H1 (cell line): ENCODE data around the gene PNMA1. TPM values are rescaled to one million over a fixed set of nuclear protein-coding genes. Genes with fewer than 3 reads are reported as not detected.

ENCODE experiments used
- CTCF ChIA-PET: fragments of 300-600 bp; sonication (Branson Sonifier 250); formaldehyde crosslinking; loops from one replicate; lab custom pipeline; 2021; ENCODE audit not compliant: partially characterized antibody; lab: Charles Lee
- POLR2A ChIA-PET: fragments of 300-600 bp; sonication (Branson Sonifier 250); formaldehyde crosslinking; loops from one replicate; lab custom pipeline; 2021; ENCODE audit warnings: inconsistent platforms; ENCODE audit not compliant: partially characterized antibody; lab: Charles Lee
- DNase-seq, 2 experiments: peaks; one replicate each; pipeline versions ENCODE4 v3.0.0 to v3.0.0-alpha.2; 2010 to 2022; ENCODE audit warnings: low spot score in 2 of 2, low read depth in 1 of 2, mixed read lengths in 1 of 2
- FAIRE-seq: peaks from 2 replicates; lab custom pipeline; 2011; peaks lifted over from hg19 to GRCh38; lab: Jason Lieb, UNC
- H2AFZ ChIP-seq: 2 replicates; pipeline ENCODE4 v1.8.1; 2012; ENCODE audit warnings: low read length, inconsistent platforms
- H2AK5ac ChIP-seq: 2 replicates; pipeline ENCODE4 v1.6.1; 2013; ENCODE audit warnings: low read depth, low read length
- H2BK120ac ChIP-seq: replicated peaks from 2 replicates; pipeline ENCODE3; 2013; ENCODE audit warnings: low read depth, low read length, inconsistent platforms
- H2BK12ac ChIP-seq: 2 replicates; pipeline ENCODE4 v1.6.1; 2013; ENCODE audit warnings: low read depth, low read length
- H2BK15ac ChIP-seq: 2 replicates; pipeline ENCODE4 v1.6.1; 2013; ENCODE audit warnings: low read length
- H2BK20ac ChIP-seq: 2 replicates; pipeline ENCODE4 v1.6.1; 2013; ENCODE audit warnings: low read length
- H2BK5ac ChIP-seq: 2 replicates; pipeline ENCODE4 v1.6.1; 2013; ENCODE audit warnings: low read depth, low read length
- H3K14ac ChIP-seq: 2 replicates; pipeline ENCODE4 v1.6.1; 2013; ENCODE audit warnings: inconsistent platforms; ENCODE audit not compliant: insufficient read length
- H3K18ac ChIP-seq: 2 replicates; pipeline ENCODE4 v1.6.1; 2013; ENCODE audit warnings: low read length; ENCODE audit errors: extremely low read depth
- H3K23ac ChIP-seq: 2 replicates; pipeline ENCODE4 v1.6.1; 2013; ENCODE audit warnings: inconsistent platforms; ENCODE audit not compliant: insufficient read length
- H3K23me2 ChIP-seq: 2 replicates; pipeline ENCODE4 v1.6.1; 2013; ENCODE audit warnings: low read depth, low read length
- H3K27ac ChIP-seq: 2 replicates; pipeline ENCODE4 v1.6.1; 2011; ENCODE audit warnings: low read depth, low read length, inconsistent platforms
- H3K27me3 ChIP-seq, 4 experiments: replicated peaks in 1 of 4; 1 replicate in 1 of 4; 2 replicates in 3 of 4; pipeline versions ENCODE4 v1.6.1 to v1.8.1; 2011 to 2013; ENCODE audit warnings: low read length in 3 of 4, mild to moderate bottlenecking in 3 of 4, inconsistent platforms in 2 of 4, mixed read lengths in 2 of 4, moderate library complexity in 1 of 4; ENCODE audit not compliant: control insufficient read depth in 3 of 4, insufficient read depth in 3 of 4; ENCODE audit errors: extremely low read depth in 1 of 4
- H3K36me3 ChIP-seq, 4 experiments: 2 replicates each; pipeline versions ENCODE4 v1.6.1 to v1.8.1; 2011 to 2013; ENCODE audit warnings: mild to moderate bottlenecking in 4 of 4, low read length in 3 of 4, moderate library complexity in 2 of 4, control low read depth in 1 of 4, inconsistent platforms in 1 of 4; ENCODE audit not compliant: insufficient read depth in 4 of 4, control insufficient read depth in 2 of 4
- H3K4ac ChIP-seq: replicated peaks from 2 replicates; pipeline ENCODE3; 2013; ENCODE audit warnings: low read length, low read depth, mixed read lengths, inconsistent platforms; ENCODE audit not compliant: insufficient read length
- H3K4me1 ChIP-seq, 4 experiments: replicated peaks in 1 of 4; 1 replicate in 1 of 4; 2 replicates in 3 of 4; pipeline versions ENCODE4 v1.6.1 to v1.8.1; 2011 to 2013; ENCODE audit warnings: low read length in 3 of 4, inconsistent platforms in 2 of 4, mixed read lengths in 1 of 4; ENCODE audit not compliant: insufficient read depth in 4 of 4, control insufficient read depth in 3 of 4
- H3K4me2 ChIP-seq, 2 experiments: 2 replicates each; pipeline versions ENCODE4 v1.6.1 to v1.8.1; 2011 to 2013; ENCODE audit warnings: low read depth in 2 of 2, low read length in 2 of 2, control low read depth in 1 of 2, inconsistent platforms in 1 of 2, mild to moderate bottlenecking in 1 of 2; ENCODE audit not compliant: insufficient read depth in 1 of 2
- H3K4me3 ChIP-seq, 4 experiments: fragments of 200-600, 300-600 bp in 1 of 4; sonication (generic), shearing (Covaris generic), sonication (Bioruptor Twin) in 1 of 4; 2 replicates each; pipeline versions ENCODE4 v1.5.1 to v1.8.1; 2011 to 2016; ENCODE audit warnings: low read length in 4 of 4, low read depth in 3 of 4, control low read depth in 2 of 4, inconsistent platforms in 2 of 4, mild to moderate bottlenecking in 2 of 4, mixed read lengths in 1 of 4, moderate library complexity in 1 of 4; ENCODE audit not compliant: insufficient read depth in 2 of 4; ENCODE audit errors: extremely low read depth in 1 of 4
- H3K56ac ChIP-seq: replicated peaks from 2 replicates; pipeline ENCODE3; 2013; ENCODE audit warnings: low read depth, mild to moderate bottlenecking, mixed read lengths, low read length, inconsistent platforms; ENCODE audit not compliant: insufficient read length
- H3K79me1 ChIP-seq: 2 replicates; pipeline ENCODE4 v1.6.1; 2013; ENCODE audit warnings: low read depth, low read length, control low read depth
- H3K79me2 ChIP-seq, 2 experiments: 2 replicates each; pipeline versions ENCODE4 v1.6.1 to v1.8.1; 2012 to 2013; ENCODE audit warnings: low read length in 2 of 2, mild to moderate bottlenecking in 2 of 2, inconsistent platforms in 1 of 2; ENCODE audit not compliant: insufficient read depth in 2 of 2, control insufficient read depth in 1 of 2
- H3K9ac ChIP-seq, 4 experiments: replicated peaks in 1 of 4; 1 replicate in 1 of 4; 2 replicates in 3 of 4; pipeline versions ENCODE4 v1.6.1 to v1.8.1; 2011 to 2013; ENCODE audit warnings: low read depth in 3 of 4, low read length in 3 of 4, control low read depth in 2 of 4, mild to moderate bottlenecking in 2 of 4, moderate library complexity in 2 of 4, inconsistent platforms in 1 of 4; ENCODE audit errors: extremely low read depth in 1 of 4
- H3K9me3 ChIP-seq, 2 experiments: 2 replicates each; pipeline versions ENCODE4 v1.6.1 to v1.8.1; 2012 to 2013; ENCODE audit warnings: mild to moderate bottlenecking in 2 of 2, moderate library complexity in 2 of 2, control low read depth in 1 of 2, inconsistent platforms in 1 of 2, low read depth in 1 of 2, low read length in 1 of 2, mixed read lengths in 1 of 2; ENCODE audit not compliant: insufficient read depth in 2 of 2
- H4K20me1 ChIP-seq, 2 experiments: replicated peaks in 1 of 2; 2 replicates each; pipeline versions ENCODE3 to v1.8.1; 2011 to 2013; ENCODE audit warnings: inconsistent platforms in 2 of 2, low read length in 2 of 2, mild to moderate bottlenecking in 1 of 2; ENCODE audit not compliant: insufficient read depth in 2 of 2, control insufficient read depth in 1 of 2
- H4K5ac ChIP-seq: 2 replicates; pipeline ENCODE4 v1.6.1; 2013; ENCODE audit warnings: low read length, low read depth, mixed read lengths, inconsistent platforms; ENCODE audit not compliant: insufficient read length
- H4K8ac ChIP-seq: 2 replicates; pipeline ENCODE4 v1.8.0; 2013; ENCODE audit warnings: mild to moderate bottlenecking, moderate library complexity, low read length, inconsistent platforms; ENCODE audit not compliant: insufficient read depth; ENCODE audit errors: extremely low read depth
- H4K91ac ChIP-seq: replicated peaks from 2 replicates; pipeline ENCODE3; 2013; ENCODE audit warnings: low read length, mixed read lengths, inconsistent platforms; ENCODE audit not compliant: insufficient read length
- NRF1 ChIP-seq: IDR thresholded peaks from 2 replicates; pipeline ENCODE4 v1.6.1; 2011; ENCODE audit warnings: mild to moderate bottlenecking, low read depth, low read length, improper control_type of control experiment
- SUZ12 ChIP-seq: fragments of 200-600 bp; sonication (generic); IDR thresholded peaks from 2 replicates; pipeline ENCODE4 v1.6.1; 2012; ENCODE audit warnings: mild to moderate bottlenecking, inconsistent platforms, low read length, moderate library complexity, mixed read lengths
- WGBS, 2 experiments: shearing (Covaris generic) in 1 of 2; methylation state at CpG; one replicate each; pipeline versions ENCODE4 v1.1.6 to v1.1.7; 2013 to 2015; ENCODE audit warnings: low lambda C conversion rate in 2 of 2, mixed read lengths in 2 of 2, inconsistent platforms in 1 of 2, low coverage in 1 of 2, missing lambda C conversion rate in 1 of 2; ENCODE audit not compliant: insufficient replicate concordance in 2 of 2, insufficient coverage in 1 of 2, insufficient read length in 1 of 2; ENCODE audit errors: extremely low coverage in 1 of 2, missing lambda C conversion rate in 1 of 2; 5-methylcytosine and 5-hydroxymethylcytosine counted together
- polyA plus RNA-seq, 7 experiments: library from polyadenylated mRNA; depleted of rRNA in 3 of 7; stranded (reverse) in 5 of 7; unstranded in 2 of 7; fragments of >200 nt in 5 of 7; fragments of 200-250 nt in 2 of 7; gene quantifications; 1 replicate in 5 of 7; 2 replicates in 1 of 7; 4 replicates in 1 of 7; pipeline versions ENCODE4 v1.2.1 to v1.2.3, GENCODE V29; 2011 to 2013; ENCODE audit warnings: missing spikeins in 2 of 7, mixed read lengths in 2 of 7
- total RNA-seq: library from RNA; stranded (reverse); fragmentation: NEBNext Ultra II Directional; extraction: Animal tissue kit (Norgen Biotek cat#: 25700); gene quantifications from 2 replicates; pipeline ENCODE4 v1.2.1, GENCODE V29; 2021

Gene PNMA1
- total and polyA plus RNA-seq, 2 of the 8 experiments (the other 6 are each of a cell fraction or from before 2014, with no cell fraction given), result 15.8 to 52.7 TPM

- no peak overlapping the region for H3K18ac ChIP-seq
- POLR2A ChIA-PET, result interaction anchor here (0.7 to 3.6 kb wide), 16 partner anchors 8 to 46 kb away, joined by 3 to 26 read pairs (median 6); partner anchors contain the start of gene PNMA1
- no peak for DNase-seq
- no peak overlapping the region for H2AFZ ChIP-seq
- peaks cover 11% of the 10 kb centered on the region for H3K23me2 ChIP-seq
- H3K9ac ChIP-seq, result peak overlapping the region in 3 of 4 experiments; percentile 56 to 83 (median 68); a peak in 5 of 7 replicates
- no peak overlapping the region for H2AK5ac ChIP-seq
- no peak overlapping the region for H3K23ac ChIP-seq
- no peak overlapping the region for H2BK5ac ChIP-seq
- FAIRE-seq, result no peak
- H3K79me1 ChIP-seq, result no peaks in the 10 kb centered on the region
- H3K27me3 ChIP-seq, result peaks cover 0 to 15% (median 10%) of the 10 kb centered on the region in 4 experiments; a peak in 5 of 7 replicates
- TF ChIP-seq SUZ12 (peak; percentile 37; the same call in 1 of the 2 replicates), NRF1 (no peak)
- no peak overlapping the region for H4K91ac ChIP-seq
- CTCF ChIA-PET, result interaction anchor here (1.1 to 12.5 kb wide), 18 partner anchors 8 to 125 kb away, joined by 3 to 198 read pairs (median 10); no protein-coding TSS in a partner anchor
- peaks cover 11 to 35% (median 14%) of the 10 kb centered on the region in 4 experiments for H3K4me1 ChIP-seq
- H3K14ac ChIP-seq, result no peak overlapping the region
- no peak overlapping the region for H3K4ac ChIP-seq
- no peak overlapping the region for H3K27ac ChIP-seq
- peaks cover 11% of the 10 kb centered on the region in 2 experiments for H4K20me1 ChIP-seq
- peak overlapping the region; percentile 55 to 74 (median 66) for H3K4me3 ChIP-seq
- peaks cover 0 to 24% of the 10 kb centered on the region in 2 experiments; a peak in 3 of 4 replicates for H3K79me2 ChIP-seq
- no peaks in the 10 kb centered on the region for H3K9me3 ChIP-seq
- WGBS, 2 experiments, result 1% methylated on average over 26 of the region's 71 CpGs; no CpG with 5 or more reads in 1 of the 2 experiments
- peak overlapping the region; percentile 89 to 99 for H3K4me2 ChIP-seq
- H3K36me3 ChIP-seq, result no peaks in the 10 kb centered on the region
- H3K56ac ChIP-seq, result no peak overlapping the region
- no peak overlapping the region for H2BK120ac ChIP-seq
- H2BK12ac ChIP-seq, result no peak overlapping the region
- H2BK15ac ChIP-seq, result no peak overlapping the region; the same call in 1 of the 2 replicates
- peak overlapping the region; percentile 82; the same call in 1 of the 2 replicates for H4K8ac ChIP-seq
- no peak overlapping the region for H4K5ac ChIP-seq
- no peak overlapping the region for H2BK20ac ChIP-seq
Observed at GRCh38 chr14:73759183-73759713, 45.1 kb upstream of the PNMA1 start.
